Measurements from ENCODE around the gene REEP1. TPM values are rescaled to one million over a fixed set of nuclear protein-coding genes. Genes with fewer than 3 reads are reported as not detected.

The REEP1 gene
- total and polyA plus RNA-seq, 3 donors from 2014 or later: 112 to 342 (median 241) TPM

DNA sequence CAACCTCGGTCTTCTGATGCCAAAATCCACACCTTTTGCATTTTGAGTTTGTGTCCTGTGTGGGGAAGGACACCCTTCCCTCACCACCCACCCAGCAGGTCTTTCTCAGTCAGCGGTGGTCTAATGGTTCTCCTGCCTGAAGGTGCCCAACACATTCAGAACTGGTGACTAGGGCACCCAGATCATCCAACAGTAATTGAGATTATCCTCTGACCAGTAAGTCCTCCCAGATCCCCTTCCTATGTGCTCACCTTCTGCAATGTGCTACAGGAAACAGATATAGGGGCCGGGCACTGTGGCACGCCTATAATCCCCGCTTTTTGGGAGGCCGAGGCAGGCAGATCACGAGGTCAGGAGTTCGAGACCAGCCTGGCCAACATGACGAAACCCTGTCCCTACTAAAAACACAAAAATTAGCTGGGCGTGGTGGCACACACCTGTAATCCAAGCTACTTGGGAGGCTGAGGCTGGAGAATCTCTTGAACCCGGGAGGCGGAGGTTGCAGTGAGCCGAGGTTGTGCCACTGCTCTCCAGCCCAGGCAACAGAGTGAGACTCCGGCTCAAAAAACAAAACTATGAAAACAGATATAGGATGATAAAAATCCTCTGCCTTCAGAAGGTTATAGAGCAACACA lies 56.2 kb downstream of the REEP1 start:
- Histone ChIP-seq H3K36me3 (ENCODE audit: low read depth, missing control alignments) (no peaks in the 10 kb centered on the region), H3K27me3 (no peaks in the 10 kb centered on the region), H3K27ac (no peak overlapping the region), H3K9me3 (no peaks in the 10 kb centered on the region), H3K4me1 (peaks cover 26% of the 10 kb centered on the region), H3K4me3 (no peak overlapping the region)
- 95% methylated on average over 14 of the region's 14 CpGs for WGBS, 2 donors
- intact Hi-C loops (cut with DNase I; ENCODE audit: low total_unique reads): no loop called here
- no peak for TF ChIP-seq POLR2A (IDR thresholded peaks at IDR 0.05)
- TF ChIP-seq CTCF (IDR thresholded peaks at IDR 0.05): no peak
- DNase-seq: no peak

DNA sequence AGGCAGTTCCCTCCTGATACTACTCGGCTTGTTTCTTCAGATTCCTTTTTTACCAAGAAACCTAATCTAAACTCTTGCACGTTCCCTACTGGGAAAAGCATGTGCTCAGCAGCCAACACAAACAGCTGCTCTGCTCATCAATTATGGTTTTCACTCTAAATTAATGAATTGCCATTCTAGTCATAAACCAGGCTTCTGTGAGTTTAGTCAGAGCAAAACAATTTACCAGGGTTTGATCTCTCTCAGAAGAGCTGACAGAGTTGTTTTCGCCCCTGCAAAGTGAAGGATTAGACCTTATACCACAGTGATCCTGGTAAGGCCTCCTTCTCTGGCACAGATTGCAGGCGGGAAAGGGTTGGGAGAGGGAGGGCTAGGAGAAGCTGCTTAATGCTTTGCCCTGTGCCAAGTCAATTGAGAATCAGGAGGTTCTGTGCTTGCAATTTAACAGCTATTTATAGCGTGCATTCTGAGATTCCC lies 57.2 kb downstream of the REEP1 start:
- TF ChIP-seq POLR2A (IDR thresholded peaks at IDR 0.05) (no peak), CTCF (IDR thresholded peaks at IDR 0.05) (no peak)
- no peak for DNase-seq
- H3K9me3 ChIP-seq: no peaks in the 10 kb centered on the region
- whole genome bisulfite sequencing, 2 donors: 53 to 54% methylated on average over 5 of the region's 5 CpGs
- H3K36me3 ChIP-seq (ENCODE audit: low read depth, missing control alignments): no peaks in the 10 kb centered on the region
- H3K27ac ChIP-seq: no peak overlapping the region
- no peak overlapping the region for H3K4me3 ChIP-seq
- H3K27me3 ChIP-seq: no peaks in the 10 kb centered on the region
- intact Hi-C loops (cut with DNase I; ENCODE audit: low total_unique reads): no loop called here
- H3K4me1 ChIP-seq: peaks cover 26% of the 10 kb centered on the region

DNA sequence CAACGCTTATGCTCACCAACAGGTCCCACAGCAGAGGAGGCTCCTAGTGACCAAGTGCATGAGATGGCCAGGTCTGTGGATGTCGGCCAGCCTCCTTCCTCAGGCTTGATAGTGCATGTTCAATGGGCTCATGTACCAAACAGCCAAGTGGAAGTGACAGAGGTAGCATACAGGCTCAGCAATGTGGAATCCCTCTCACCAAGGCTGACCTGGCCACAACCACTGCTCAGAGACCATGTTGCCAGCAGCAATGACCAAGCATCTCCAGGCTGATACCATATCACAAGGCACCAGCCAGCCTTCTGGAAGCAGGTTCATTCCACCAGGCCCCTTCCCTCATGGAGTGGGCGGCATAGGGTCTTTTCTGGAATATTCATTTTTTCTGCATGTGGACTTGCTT lies 61.5 kb downstream of the REEP1 start:
- peaks cover 4% of the 10 kb centered on the region for H3K4me1 ChIP-seq
- WGBS, 2 donors: 96 to 100% methylated on average over 1 to 3 of the region's 3 CpGs
- no peak for DNase-seq
- H3K27ac ChIP-seq: no peak overlapping the region
- no peaks in the 10 kb centered on the region for H3K27me3 ChIP-seq
- no peak overlapping the region for H3K4me3 ChIP-seq
- TF ChIP-seq CTCF (IDR thresholded peaks at IDR 0.05) (no peak), POLR2A (IDR thresholded peaks at IDR 0.05) (no peak)
- H3K9me3 ChIP-seq: no peaks in the 10 kb centered on the region
- H3K36me3 ChIP-seq (ENCODE audit: low read depth, missing control alignments): no peaks in the 10 kb centered on the region
- intact Hi-C loops (cut with DNase I; ENCODE audit: low total_unique reads): no loop called here

GRCh38 chr2:86275384-86275799 lies 62.0 kb downstream of the REEP1 start:
- no peaks in the 10 kb centered on the region for H3K9me3 ChIP-seq
- TF ChIP-seq POLR2A (IDR thresholded peaks at IDR 0.05) (no peak), CTCF (IDR thresholded peaks at IDR 0.05) (no peak)
- no peak for DNase-seq
- intact Hi-C loops (cut with DNase I; ENCODE audit: low total_unique reads): no loop called here
- 66 to 81% methylated on average over 4 of the region's 4 CpGs for WGBS, 2 donors
- H3K4me1 ChIP-seq: peaks cover 2% of the 10 kb centered on the region
- no peak overlapping the region for H3K4me3 ChIP-seq
- no peak overlapping the region for H3K27ac ChIP-seq
- H3K27me3 ChIP-seq: no peaks in the 10 kb centered on the region
- H3K36me3 ChIP-seq (ENCODE audit: low read depth, missing control alignments): no peaks in the 10 kb centered on the region

GRCh38 chr2:86274918-86275275 lies 62.5 kb downstream of the REEP1 start:
- 80 to 93% methylated on average over 3 of the region's 3 CpGs for WGBS, 2 donors
- no peaks in the 10 kb centered on the region for H3K9me3 ChIP-seq
- no peak overlapping the region for H3K4me3 ChIP-seq
- no peaks in the 10 kb centered on the region for H3K4me1 ChIP-seq
- intact Hi-C loops (cut with DNase I; ENCODE audit: low total_unique reads): no loop called here
- no peak for DNase-seq
- H3K27me3 ChIP-seq: no peaks in the 10 kb centered on the region
- no peaks in the 10 kb centered on the region for H3K36me3 ChIP-seq (ENCODE audit: low read depth, missing control alignments)
- H3K27ac ChIP-seq: no peak overlapping the region
- TF ChIP-seq CTCF (IDR thresholded peaks at IDR 0.05): no peak
- no peak for TF ChIP-seq POLR2A (IDR thresholded peaks at IDR 0.05)

All from testis (tissue), 3 donors.